ENCODE data around the gene PRKD3.

PRKD3 gene

DNA sequence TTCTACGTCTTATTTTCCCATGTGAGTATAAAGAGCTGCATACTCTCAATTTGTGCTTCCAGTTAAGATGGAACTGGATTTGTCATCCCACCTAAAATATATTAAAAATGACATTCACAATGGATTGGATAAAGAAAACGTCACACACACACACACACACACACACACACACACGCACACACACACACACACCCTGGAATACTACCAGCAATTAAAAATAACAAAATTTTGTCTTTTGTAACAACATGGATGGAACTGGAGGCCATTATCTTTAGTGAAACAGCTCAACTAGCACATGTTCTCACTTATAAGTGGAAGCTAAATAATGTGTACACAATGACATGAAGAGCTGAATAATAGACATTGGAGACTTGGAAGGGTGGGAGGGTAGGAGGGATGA is 16.0 kb upstream of the PRKD3 start:
- TF ChIP-seq GABPA (IDR thresholded peaks at IDR 0.05; ENCODE audit: low read depth): no peak
- TF ChIP-seq CTCF (IDR thresholded peaks at IDR 0.05; ENCODE audit: insufficient read depth, low read length): no peak
- TF ChIP-seq SPI1 (IDR thresholded peaks at IDR 0.05; ENCODE audit: borderline replicate concordance, low read depth): no peak
- no peak for TF ChIP-seq POLR2AphosphoS5 (IDR thresholded peaks at IDR 0.05; ENCODE audit: low read depth)
- TF ChIP-seq, protein P1, sequence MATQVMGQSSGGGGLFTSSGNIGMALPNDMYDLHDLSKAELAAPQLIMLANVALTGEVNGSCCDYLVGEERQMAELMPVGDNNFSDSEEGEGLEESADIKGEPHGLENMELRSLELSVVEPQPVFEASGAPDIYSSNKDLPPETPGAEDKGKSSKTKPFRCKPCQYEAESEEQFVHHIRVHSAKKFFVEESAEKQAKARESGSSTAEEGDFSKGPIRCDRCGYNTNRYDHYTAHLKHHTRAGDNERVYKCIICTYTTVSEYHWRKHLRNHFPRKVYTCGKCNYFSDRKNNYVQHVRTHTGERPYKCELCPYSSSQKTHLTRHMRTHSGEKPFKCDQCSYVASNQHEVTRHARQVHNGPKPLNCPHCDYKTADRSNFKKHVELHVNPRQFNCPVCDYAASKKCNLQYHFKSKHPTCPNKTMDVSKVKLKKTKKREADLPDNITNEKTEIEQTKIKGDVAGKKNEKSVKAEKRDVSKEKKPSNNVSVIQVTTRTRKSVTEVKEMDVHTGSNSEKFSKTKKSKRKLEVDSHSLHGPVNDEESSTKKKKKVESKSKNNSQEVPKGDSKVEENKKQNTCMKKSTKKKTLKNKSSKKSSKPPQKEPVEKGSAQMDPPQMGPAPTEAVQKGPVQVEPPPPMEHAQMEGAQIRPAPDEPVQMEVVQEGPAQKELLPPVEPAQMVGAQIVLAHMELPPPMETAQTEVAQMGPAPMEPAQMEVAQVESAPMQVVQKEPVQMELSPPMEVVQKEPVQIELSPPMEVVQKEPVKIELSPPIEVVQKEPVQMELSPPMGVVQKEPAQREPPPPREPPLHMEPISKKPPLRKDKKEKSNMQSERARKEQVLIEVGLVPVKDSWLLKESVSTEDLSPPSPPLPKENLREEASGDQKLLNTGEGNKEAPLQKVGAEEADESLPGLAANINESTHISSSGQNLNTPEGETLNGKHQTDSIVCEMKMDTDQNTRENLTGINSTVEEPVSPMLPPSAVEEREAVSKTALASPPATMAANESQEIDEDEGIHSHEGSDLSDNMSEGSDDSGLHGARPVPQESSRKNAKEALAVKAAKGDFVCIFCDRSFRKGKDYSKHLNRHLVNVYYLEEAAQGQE (IDR thresholded peaks at IDR 0.05; ENCODE audit: insufficient replicate concordance, low read depth): no peak
- no peak overlapping the region for H3K27ac ChIP-seq (replicated peaks)
- DNase-seq (ENCODE audit: low read depth in 1 of 2, low spot score in 1 of 2): no peak

DNA sequence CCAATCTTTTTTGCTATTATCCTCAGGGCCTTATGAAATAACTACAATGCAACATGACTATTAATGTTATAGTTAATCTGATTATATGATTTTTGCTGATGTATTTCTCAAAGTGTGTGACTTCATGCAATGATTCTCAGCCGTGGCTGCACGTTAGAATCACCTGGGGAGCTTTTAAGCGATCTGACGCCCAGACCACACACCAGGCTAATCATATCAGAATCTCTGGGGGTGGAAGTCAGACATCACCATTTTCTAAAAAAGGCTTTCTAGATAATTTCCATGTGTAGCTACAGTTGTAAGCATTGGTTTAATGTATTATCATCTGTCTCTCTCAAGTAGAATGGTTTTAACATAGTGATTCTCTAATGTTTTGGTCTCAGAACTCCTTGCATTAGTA is 14.3 kb upstream of the PRKD3 start:
- no peak overlapping the region for H3K4me3 ChIP-seq (replicated peaks; ENCODE audit: insufficient read depth, low read length)
- no peaks in the 10 kb centered on the region for H3K27me3 ChIP-seq (ENCODE audit: insufficient read depth, poor library complexity, severe bottlenecking)
- no peak for TF ChIP-seq SPI1 (IDR thresholded peaks at IDR 0.05; ENCODE audit: borderline replicate concordance, low read depth)
- TF ChIP-seq CTCF (IDR thresholded peaks at IDR 0.05; ENCODE audit: insufficient read depth, low read length): no peak
- no peak for TF ChIP-seq POLR2AphosphoS5 (IDR thresholded peaks at IDR 0.05; ENCODE audit: low read depth)
- TF ChIP-seq, protein P1 (IDR thresholded peaks at IDR 0.05; ENCODE audit: insufficient replicate concordance, low read depth): no peak
- no peak for TF ChIP-seq GABPA (IDR thresholded peaks at IDR 0.05; ENCODE audit: low read depth)
- DNase-seq (ENCODE audit: low read depth in 1 of 2, low spot score in 1 of 2): no peak
- H3K27ac ChIP-seq (replicated peaks): no peak overlapping the region

More for the DNA sequence above, 16.0 kb upstream of the PRKD3 start:
- no peak overlapping the region for H3K4me3 ChIP-seq (replicated peaks; ENCODE audit: insufficient read depth, low read length)
- H3K27me3 ChIP-seq (ENCODE audit: insufficient read depth, poor library complexity, severe bottlenecking): no peaks in the 10 kb centered on the region

GRCh38 chr2:37337620-37338280 is 13.1 kb upstream of the PRKD3 start:
- no peak overlapping the region for H3K4me3 ChIP-seq (replicated peaks; ENCODE audit: insufficient read depth, low read length)
- TF ChIP-seq POLR2AphosphoS5 (IDR thresholded peaks at IDR 0.05; ENCODE audit: low read depth): no peak
- no peak for TF ChIP-seq CTCF (IDR thresholded peaks at IDR 0.05; ENCODE audit: insufficient read depth, low read length)
- TF ChIP-seq, protein P1 (IDR thresholded peaks at IDR 0.05; ENCODE audit: insufficient replicate concordance, low read depth): no peak
- no peak for TF ChIP-seq GABPA (IDR thresholded peaks at IDR 0.05; ENCODE audit: low read depth)
- TF ChIP-seq SPI1 (IDR thresholded peaks at IDR 0.05; ENCODE audit: borderline replicate concordance, low read depth): no peak

More at GRCh38 chr2:37337620-37338280, 13.1 kb upstream of the PRKD3 start:
- Histone ChIP-seq H3K27ac (replicated peaks) (no peak overlapping the region), H3K27me3 (ENCODE audit: insufficient read depth, poor library complexity, severe bottlenecking) (no peaks in the 10 kb centered on the region)
- no peak for DNase-seq (ENCODE audit: low read depth in 1 of 2, low spot score in 1 of 2)

Data from HL-60 (cell line).